ENCODE data around the gene SLC12A8. TPM values are rescaled to one million over a fixed set of nuclear protein-coding genes. Genes with fewer than 3 reads are reported as not detected.

Gene SLC12A8
- total and polyA plus RNA-seq, 2 of the 13 experiments (the other 11 are each of a cell fraction or from before 2014, with no cell fraction given) = 0.44 to 0.71 TPM

DNA sequence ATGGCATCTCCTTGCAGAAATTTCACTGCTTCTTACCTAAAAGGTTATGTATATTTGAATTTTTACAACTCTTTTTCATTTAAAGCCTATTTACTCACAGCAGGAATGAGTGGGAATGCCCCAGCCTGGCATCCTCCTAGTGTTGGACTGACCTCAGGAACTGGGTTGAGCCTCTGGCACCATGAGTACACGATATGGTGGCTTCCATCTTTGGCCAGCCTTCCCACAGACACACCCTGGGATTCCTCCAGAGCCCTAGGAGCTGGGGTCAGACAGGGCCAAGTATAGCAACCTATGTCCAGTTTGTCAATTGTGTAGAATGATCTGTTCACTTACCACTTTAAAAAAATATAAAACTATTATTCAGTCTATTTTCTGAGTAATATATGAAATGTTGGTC lies 99.6 kb downstream of the SLC12A8 start:
- no peaks in the 10 kb centered on the region for H3K9me3 ChIP-seq (ENCODE audit: low read length)
- H3K9ac ChIP-seq (ENCODE audit: insufficient read depth, low read depth, low read length) = no peak overlapping the region
- H3K27ac ChIP-seq (ENCODE audit: extremely low read length, insufficient read depth, low read length) = no peak overlapping the region
- FAIRE-seq (no peak), DNase-seq (ENCODE audit: low spot score) (no peak), ATAC-seq (no peak)
- H3K36me3 ChIP-seq (replicated peaks in 1 of 2; ENCODE audit: control insufficient read depth in 1 of 2, insufficient read depth in 2 of 2, low read length in 2 of 2) = no peaks in the 10 kb centered on the region
- CTCF ChIA-PET (ENCODE audit: low intra/inter-chr PET ratio, low total read pairs) = no interaction called here
- POLR2A ChIA-PET = no interaction called here
- TF ChIP-seq ETV5 (CRISPR knock-in tag; IDR thresholded peaks at IDR 0.05; ENCODE audit: borderline replicate concordance) = no peak
- TF ChIP-seq PTBP1 (IDR thresholded peaks at IDR 0.05; ENCODE audit: low read depth, low read length, poor library complexity, severe bottlenecking) = no peak
- no peak for TF ChIP-seq ZBTB44 (CRISPR knock-in tag; IDR thresholded peaks at IDR 0.05)
- TF ChIP-seq ZNF430 (CRISPR knock-in tag; IDR thresholded peaks at IDR 0.05) = no peak
- no peak for TF ChIP-seq ZNF567 (CRISPR knock-in tag; IDR thresholded peaks at IDR 0.05; ENCODE audit: borderline replicate concordance)
- TF ChIP-seq KDM4B (CRISPR knock-in tag; IDR thresholded peaks at IDR 0.05) = no peak
- no peak for TF ChIP-seq TOPORS (CRISPR knock-in tag; IDR thresholded peaks at IDR 0.05)
- no peak for TF ChIP-seq SMAD9 (CRISPR knock-in tag; IDR thresholded peaks at IDR 0.05)
- TF ChIP-seq HOXA7 (CRISPR knock-in tag; IDR thresholded peaks at IDR 0.05) = no peak
- TF ChIP-seq IRF2 (CRISPR knock-in tag; IDR thresholded peaks at IDR 0.05) = no peak
- TF ChIP-seq ZHX1 (CRISPR knock-in tag; IDR thresholded peaks at IDR 0.05; ENCODE audit: low read depth) = no peak
- TF ChIP-seq ZFYVE20 (CRISPR knock-in tag; IDR thresholded peaks at IDR 0.05; ENCODE audit: borderline replicate concordance, low read depth) = no peak
- no peak for TF ChIP-seq MTA3 (CRISPR knock-in tag; IDR thresholded peaks at IDR 0.05)
- no peak for TF ChIP-seq ZNF660 (CRISPR knock-in tag; IDR thresholded peaks at IDR 0.05; ENCODE audit: borderline replicate concordance, low read depth)
- no peak for TF ChIP-seq ZNF878 (CRISPR knock-in tag; IDR thresholded peaks at IDR 0.05)
- TF ChIP-seq ELF4 (CRISPR knock-in tag; IDR thresholded peaks at IDR 0.05; ENCODE audit: borderline replicate concordance) = no peak
- H4K20me1 ChIP-seq (ENCODE audit: insufficient read depth, low read length) = no peaks in the 10 kb centered on the region
- H2AFZ ChIP-seq (ENCODE audit: low read length) = no peak overlapping the region
- WGBS (ENCODE audit: low lambda C conversion rate) = 0% methylated on average over 1 of the region's 1 CpG
- in situ Hi-C loops (cut with HindIII; ENCODE audit: extremely low pct_ligation_motif_present, low pct_unique_long_range_greater_than_20kb) = no loop called here
- no peak overlapping the region for H3K4me2 ChIP-seq (ENCODE audit: low read depth, low read length)
- intact Hi-C loops (cut with micrococcal nuclease; ENCODE audit: unreplicated experiment) = no loop called here
- peaks cover 2 to 27% of the 10 kb centered on the region in 2 experiments; a peak in 4 of 5 replicates for H3K27me3 ChIP-seq (ENCODE audit: control insufficient read depth in 1 of 2, insufficient read depth in 2 of 2, low read length in 2 of 2)
- no TSS peak for BruUV-seq (replicated peaks)
- H3K4me3 ChIP-seq (replicated peaks in 1 of 3; ENCODE audit: insufficient read depth in 1 of 3, low read depth in 2 of 3, low read length in 3 of 3) = no peak overlapping the region
- H3K4me1 ChIP-seq (ENCODE audit: insufficient read depth, low read length) = peaks cover 18% of the 10 kb centered on the region
- no peaks in the 10 kb centered on the region for H3K79me2 ChIP-seq (ENCODE audit: insufficient read depth, low read length)

Measured in HepG2 (cell line).